Measurements from ENCODE around the gene RPL31.

The RPL31 gene

DNA sequence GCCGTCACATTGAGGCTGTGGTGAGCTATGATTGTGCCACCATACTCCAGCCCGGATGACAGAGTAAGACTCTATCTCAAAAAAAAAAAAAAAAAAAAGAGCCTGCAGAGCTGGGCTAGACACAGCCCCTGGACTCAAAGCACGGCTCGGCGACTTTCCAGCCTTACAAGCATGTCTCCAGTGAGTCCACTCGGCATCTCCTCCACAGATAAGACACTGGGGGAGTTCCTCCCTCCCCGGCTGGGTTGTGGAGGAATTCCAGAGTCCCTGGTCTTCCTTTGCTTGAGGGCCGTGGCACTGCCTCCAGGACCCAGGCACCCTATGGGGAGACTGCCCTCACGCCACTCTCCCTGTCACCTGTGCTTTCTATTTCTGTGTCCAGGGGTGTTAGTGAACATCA lies 30.9 kb upstream of the RPL31 start:
- DNase-seq: no peak
- in situ Hi-C loops (cut with HindIII; ENCODE audit: low pct_ligation_motif_present, low pct_unique_long_range_greater_than_20kb, low sequenced_read_pairs): no loop called here

- in situ Hi-C loops (cut with HindIII; ENCODE audit: low pct_ligation_motif_present, low pct_unique_long_range_greater_than_20kb, low sequenced_read_pairs): no loop called here
- no peak for DNase-seq
These were observed 29.6 kb upstream of the RPL31 start for GRCh38 chr2:100972452-100972851.

DNA sequence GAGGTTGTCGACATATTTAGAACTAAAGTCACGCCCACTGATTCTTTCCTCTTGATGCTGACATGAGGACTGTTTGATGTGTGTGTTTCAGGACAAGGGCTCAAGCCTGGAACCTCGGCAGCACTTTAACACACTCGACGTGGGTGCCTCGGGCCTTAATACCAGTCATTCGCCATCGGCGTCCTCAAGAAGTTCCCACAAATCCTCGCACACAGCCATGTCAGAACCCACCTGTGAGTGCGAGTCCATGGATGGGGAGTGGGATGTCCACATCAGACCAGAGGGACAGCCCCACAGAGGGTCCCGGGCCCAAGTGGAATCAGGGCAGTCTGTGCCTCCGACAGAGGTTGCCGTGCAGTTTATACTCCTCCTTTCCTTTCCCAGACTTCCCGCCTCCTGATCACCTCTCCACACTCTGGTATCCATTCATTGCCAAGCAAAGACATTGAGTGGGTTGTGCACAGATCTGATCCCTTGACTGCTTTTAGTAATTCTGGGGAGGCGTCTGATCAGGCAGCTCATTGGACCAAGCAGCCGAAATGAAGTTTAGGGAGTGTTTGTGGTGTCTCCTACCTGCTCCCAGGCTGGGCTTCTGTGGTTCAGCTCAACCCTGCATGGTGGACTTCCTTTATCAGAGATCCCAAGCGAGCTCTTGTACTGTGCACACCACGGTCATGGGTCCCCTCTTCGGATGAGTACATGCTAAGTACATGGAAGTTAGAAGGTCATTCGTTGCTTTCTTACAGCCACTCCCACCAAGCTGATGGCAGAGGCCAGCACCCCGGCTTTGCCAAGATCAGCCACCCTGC lies 27.2 kb upstream of the RPL31 start:
- in situ Hi-C loops (cut with HindIII; ENCODE audit: low pct_ligation_motif_present, low pct_unique_long_range_greater_than_20kb, low sequenced_read_pairs): no loop called here
- no peak for DNase-seq

DNA sequence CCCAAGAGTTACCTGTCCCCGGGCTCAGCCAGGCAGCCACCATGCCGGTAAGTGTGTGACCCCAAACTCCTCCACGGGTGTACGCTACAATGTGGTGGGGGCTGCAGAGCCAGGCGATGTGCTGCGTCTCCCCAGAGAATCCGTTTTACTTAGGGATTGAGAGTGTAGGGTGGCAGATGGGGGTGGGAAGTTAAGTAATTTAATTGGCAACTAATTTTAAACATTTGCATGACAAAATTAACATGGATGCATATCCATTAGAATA lies 26.6 kb upstream of the RPL31 start:
- in situ Hi-C loops (cut with HindIII; ENCODE audit: low pct_ligation_motif_present, low pct_unique_long_range_greater_than_20kb, low sequenced_read_pairs): no loop called here
- no peak for DNase-seq

DNA sequence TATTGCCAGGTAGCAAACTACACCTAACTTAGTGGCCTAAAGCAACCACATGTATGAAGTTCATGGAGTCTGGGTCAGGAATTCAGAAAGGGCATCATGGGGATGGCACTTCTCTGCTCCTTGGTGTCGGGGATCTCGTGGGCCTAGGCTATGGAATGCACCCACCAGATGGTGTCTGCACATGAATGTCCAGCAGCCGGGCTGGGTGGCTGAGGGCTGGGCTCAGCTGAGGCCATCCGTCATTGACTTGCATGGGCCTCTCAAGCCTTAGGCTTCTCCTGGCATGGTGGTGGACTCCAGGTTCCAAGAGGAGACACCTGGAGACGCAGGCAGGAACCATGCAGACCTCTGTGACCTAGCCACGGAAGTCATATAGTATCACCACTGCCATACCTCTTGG lies 26.0 kb upstream of the RPL31 start:
- in situ Hi-C loops (cut with HindIII; ENCODE audit: low pct_ligation_motif_present, low pct_unique_long_range_greater_than_20kb, low sequenced_read_pairs): no loop called here
- no peak for DNase-seq

GRCh38 chr2:100976645-100977391 lies 25.3 kb upstream of the RPL31 start:
- in situ Hi-C loops (cut with HindIII; ENCODE audit: low pct_ligation_motif_present, low pct_unique_long_range_greater_than_20kb, low sequenced_read_pairs): no loop called here
- no peak for DNase-seq

GRCh38 chr2:100977511-100977910 lies 24.6 kb upstream of the RPL31 start:
- DNase-seq: no peak
- in situ Hi-C loops (cut with HindIII; ENCODE audit: low pct_ligation_motif_present, low pct_unique_long_range_greater_than_20kb, low sequenced_read_pairs): no loop called here

- DNase-seq: no peak
- in situ Hi-C loops (cut with HindIII; ENCODE audit: low pct_ligation_motif_present, low pct_unique_long_range_greater_than_20kb, low sequenced_read_pairs): no loop called here
These were observed 23.4 kb upstream of the RPL31 start for GRCh38 chr2:100978582-100979191.

GRCh38 chr2:100980046-100980445 lies 22.0 kb upstream of the RPL31 start:
- in situ Hi-C loops (cut with HindIII; ENCODE audit: low pct_ligation_motif_present, low pct_unique_long_range_greater_than_20kb, low sequenced_read_pairs): no loop called here
- no peak for DNase-seq

GRCh38 chr2:100981011-100981410 lies 21.1 kb upstream of the RPL31 start:
- DNase-seq: no peak
- in situ Hi-C loops (cut with HindIII; ENCODE audit: low pct_ligation_motif_present, low pct_unique_long_range_greater_than_20kb, low sequenced_read_pairs): no loop called here

GRCh38 chr2:100982431-100982861 lies 19.6 kb upstream of the RPL31 start:
- DNase-seq: no peak
- in situ Hi-C loops (cut with HindIII; ENCODE audit: low pct_ligation_motif_present, low pct_unique_long_range_greater_than_20kb, low sequenced_read_pairs): no loop called here

GRCh38 chr2:100983201-100983600 lies 18.9 kb upstream of the RPL31 start:
- in situ Hi-C loops (cut with HindIII; ENCODE audit: low pct_ligation_motif_present, low pct_unique_long_range_greater_than_20kb, low sequenced_read_pairs): no loop called here
- no peak for DNase-seq

GRCh38 chr2:100983684-100984310 lies 18.3 kb upstream of the RPL31 start:
- no peak for DNase-seq
- in situ Hi-C loops (cut with HindIII; ENCODE audit: low pct_ligation_motif_present, low pct_unique_long_range_greater_than_20kb, low sequenced_read_pairs): no loop called here

DNA sequence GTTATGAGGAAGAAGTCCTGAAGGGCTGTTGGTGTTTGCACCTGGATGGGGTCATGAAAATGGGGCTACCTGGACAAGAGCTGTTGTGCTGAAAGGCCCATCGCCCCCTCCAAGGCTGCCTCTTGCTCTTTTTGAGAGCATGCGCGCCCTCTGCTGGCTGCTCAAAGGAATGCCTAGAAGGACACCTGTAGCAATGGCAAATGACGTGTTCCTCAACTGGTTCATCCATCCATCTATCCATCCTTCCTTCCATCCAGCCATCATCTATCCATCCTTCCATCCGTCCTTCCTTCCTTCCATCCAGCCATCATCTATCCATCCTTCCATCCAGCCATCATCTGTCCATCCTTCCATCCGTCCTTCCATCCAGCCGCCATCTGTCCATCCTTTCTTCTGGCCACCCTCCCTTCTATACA lies 17.2 kb upstream of the RPL31 start:
- DNase-seq: peak; percentile 74
- in situ Hi-C loops (cut with HindIII; ENCODE audit: low pct_ligation_motif_present, low pct_unique_long_range_greater_than_20kb, low sequenced_read_pairs): no loop called here

DNA sequence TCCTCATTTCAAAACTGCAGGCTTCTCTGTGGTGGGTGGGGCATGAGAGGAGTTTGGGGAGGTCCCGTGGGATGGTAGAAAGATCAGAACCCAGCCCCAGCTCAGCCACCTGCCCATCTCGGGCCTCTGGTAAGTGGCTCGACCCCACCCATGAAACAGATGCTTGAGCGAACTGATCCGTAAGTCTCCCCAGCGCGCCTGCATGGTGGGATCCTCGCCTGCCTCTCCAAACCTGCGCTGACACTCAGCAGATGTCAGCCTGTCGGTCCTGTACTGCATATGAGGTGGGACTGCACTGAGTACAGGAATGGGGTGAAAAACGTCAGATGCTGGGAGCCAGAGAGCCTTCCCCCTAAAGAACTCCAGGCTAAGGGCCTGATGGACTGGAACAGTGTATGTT lies 15.9 kb upstream of the RPL31 start:
- in situ Hi-C loops (cut with HindIII; ENCODE audit: low pct_ligation_motif_present, low pct_unique_long_range_greater_than_20kb, low sequenced_read_pairs): no loop called here
- no peak for DNase-seq

DNA sequence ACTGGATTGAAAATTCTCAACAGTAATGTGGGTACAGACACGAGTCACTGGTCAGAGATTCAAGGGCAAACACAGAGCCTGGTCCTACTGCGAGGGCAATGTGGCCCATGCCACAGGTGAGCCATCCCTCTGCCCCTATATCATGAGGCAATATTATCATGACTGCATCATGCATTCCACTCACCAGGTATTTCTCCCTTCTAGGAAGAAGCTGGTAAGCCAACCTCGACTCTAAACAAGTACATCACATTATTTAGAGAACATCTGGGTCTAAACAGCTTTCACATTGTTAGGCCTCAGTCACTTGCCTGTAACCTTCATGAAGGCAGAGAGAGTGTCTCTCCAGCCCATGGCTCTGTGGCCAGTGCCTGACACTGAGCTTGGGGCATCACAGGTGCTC lies 14.6 kb upstream of the RPL31 start:
- no peak for DNase-seq
- in situ Hi-C loops (cut with HindIII; ENCODE audit: low pct_ligation_motif_present, low pct_unique_long_range_greater_than_20kb, low sequenced_read_pairs): no loop called here

- DNase-seq: no peak
- in situ Hi-C loops (cut with HindIII; ENCODE audit: low pct_ligation_motif_present, low pct_unique_long_range_greater_than_20kb, low sequenced_read_pairs): no loop called here
These were observed 14.1 kb upstream of the RPL31 start for GRCh38 chr2:100987974-100988373.

DNA sequence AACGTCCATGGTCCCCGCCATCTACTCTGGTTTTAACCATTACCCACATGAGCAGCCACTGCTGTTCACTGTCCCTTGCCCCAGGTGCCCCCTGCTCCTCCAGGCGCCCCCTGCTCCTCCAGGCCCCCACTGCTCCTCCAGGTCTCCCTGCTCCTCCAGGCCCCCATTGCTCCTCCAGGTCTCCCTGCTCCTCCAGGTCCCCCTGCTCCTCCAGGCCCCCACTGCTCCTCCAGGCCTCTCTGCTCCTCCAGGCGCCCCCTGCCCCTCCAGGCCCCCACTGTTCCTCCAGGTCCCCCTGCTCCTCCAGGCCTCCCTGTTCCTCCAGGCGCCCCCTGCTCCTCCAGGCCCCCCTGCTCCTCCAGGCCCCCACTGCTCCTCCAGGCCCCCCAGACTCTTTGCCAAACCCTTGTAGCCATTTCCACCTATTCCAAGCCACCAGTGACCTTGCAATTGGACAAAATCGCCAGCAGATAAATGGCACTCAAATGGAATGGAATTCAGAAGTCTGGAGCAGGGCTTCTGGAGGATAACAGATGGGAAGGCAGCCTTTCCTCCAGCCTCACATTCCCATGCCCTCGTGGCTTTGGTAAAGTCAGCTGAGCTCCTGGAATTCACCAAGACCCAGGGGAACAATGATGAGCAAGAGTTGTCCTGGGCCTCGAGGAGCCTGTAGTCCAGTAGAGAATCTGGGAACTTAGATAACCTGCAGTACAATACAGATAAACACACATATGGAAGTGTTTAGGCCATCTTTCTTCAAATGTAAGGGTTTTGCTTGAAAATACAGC lies 13.3 kb upstream of the RPL31 start:
- in situ Hi-C loops (cut with HindIII; ENCODE audit: low pct_ligation_motif_present, low pct_unique_long_range_greater_than_20kb, low sequenced_read_pairs): no loop called here
- no peak for DNase-seq

DNA sequence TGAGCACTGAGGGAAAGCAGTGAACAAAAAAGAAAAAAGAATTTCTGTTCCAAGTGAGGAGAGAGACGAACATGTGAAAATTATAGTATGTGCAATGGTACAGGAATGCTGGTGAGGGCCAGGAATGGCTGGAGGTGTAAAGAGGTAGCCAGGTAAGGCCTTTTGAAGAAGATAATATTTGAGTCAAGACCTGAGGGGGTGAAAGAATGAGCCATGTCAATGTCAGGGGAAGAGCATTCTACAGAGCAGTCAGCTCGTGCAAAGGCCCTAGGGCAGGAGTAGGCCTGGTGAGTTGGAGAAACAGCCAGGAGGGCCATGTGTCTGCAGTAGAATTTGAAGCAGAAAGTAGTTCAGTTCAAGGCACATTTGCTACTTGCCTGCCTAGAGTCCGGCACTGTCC lies 12.4 kb upstream of the RPL31 start:
- DNase-seq: no peak
- in situ Hi-C loops (cut with HindIII; ENCODE audit: low pct_ligation_motif_present, low pct_unique_long_range_greater_than_20kb, low sequenced_read_pairs): no loop called here
